DOHH2 (cell line): ENCODE results near the gene AMBRA1.

Experiments used
- CTCF ChIP-seq: fragments of 200-600 bp; sonication (generic); IDR thresholded peaks from one replicate; pipeline ENCODE4 v1.5.1; 2014; ENCODE audit warnings: antibody characterized with exemption, mild to moderate bottlenecking, low read depth, low read length; ENCODE audit not compliant: poor library complexity, severe bottlenecking
- EZH2phosphoT487 ChIP-seq: fragments of 200-600 bp; sonication (generic); IDR thresholded peaks from 2 replicates; pipeline ENCODE4 v1.6.1; 2017; ENCODE audit warnings: borderline replicate concordance, mild to moderate bottlenecking, antibody characterized with exemption, low read length, moderate library complexity, mixed read lengths

GRCh38 chr11:46628961-46629360, 35.1 kb upstream of the AMBRA1 start:
- no peak for TF ChIP-seq EZH2phosphoT487
- TF ChIP-seq CTCF: no peak
